HG03457 (cell line): ENCODE data around the gene ZNF454.

Source experiments
- ATAC-seq: cut with Tn5 transposase; IDR thresholded peaks from one replicate; pipeline ENCODE4 v1.9.1; 2021; ENCODE audit warnings: moderate number of reproducible peaks; ENCODE audit not compliant: unreplicated experiment

The ZNF454 gene

DNA sequence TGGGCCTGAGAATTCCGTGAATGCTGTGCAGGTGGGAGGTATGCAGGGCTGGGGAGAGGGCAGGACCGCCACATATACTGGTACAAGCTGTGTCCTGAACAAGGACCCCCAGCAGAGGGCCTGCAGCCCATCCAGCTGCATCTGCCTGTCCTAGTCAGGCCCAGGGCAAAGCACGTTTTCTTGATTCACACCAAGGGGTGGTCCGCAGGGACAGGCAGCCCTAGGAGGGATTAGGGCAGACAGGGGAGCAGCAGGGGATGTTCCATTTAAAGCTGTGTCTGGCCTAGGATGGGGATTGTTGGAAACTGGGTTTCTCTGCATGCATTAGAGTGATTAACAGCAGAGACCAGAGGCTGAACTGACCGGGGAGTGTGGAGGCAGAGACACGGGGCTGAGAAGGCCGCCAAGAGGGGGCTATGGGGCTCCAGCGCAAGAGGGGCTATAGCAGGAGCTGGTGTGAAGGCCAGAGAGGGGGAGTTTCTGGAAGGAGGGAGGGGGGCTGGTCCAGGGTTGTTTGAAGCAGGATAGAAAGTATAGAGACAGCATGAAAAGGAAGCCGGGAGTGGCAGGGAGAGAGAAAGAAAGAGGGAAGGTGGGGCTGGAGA lies 51.4 kb downstream of the ZNF454 start:
- ATAC-seq: no peak

DNA sequence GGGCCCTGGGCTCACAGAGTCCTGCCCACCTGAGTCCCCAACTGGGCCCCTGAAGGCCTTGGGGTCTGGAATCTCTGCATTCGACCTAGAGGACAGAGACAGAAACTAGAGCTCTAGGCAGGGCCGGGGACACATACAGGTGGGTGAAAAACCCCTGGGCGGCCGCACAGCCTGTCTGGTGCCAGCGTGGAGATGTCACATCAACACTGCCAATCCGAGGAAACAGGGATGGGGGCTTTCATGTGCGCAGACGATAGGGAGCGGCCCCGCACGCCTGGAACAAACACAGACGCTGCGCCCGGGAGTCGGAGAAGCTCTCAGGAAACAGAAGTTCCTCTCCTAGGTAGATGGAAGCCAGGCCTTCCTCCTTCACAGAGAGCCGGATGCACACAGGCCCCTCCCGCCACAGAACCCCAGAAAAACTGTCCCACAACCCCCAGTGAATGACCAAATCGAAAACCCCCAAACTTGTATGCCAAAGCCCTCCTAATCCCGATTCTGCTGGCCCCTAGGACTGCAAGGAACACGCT lies 52.3 kb downstream of the ZNF454 start:
- no peak for ATAC-seq

- no peak for ATAC-seq
These were observed 53.1 kb downstream of the ZNF454 start for GRCh38 chr5:178993955-178994579.

DNA sequence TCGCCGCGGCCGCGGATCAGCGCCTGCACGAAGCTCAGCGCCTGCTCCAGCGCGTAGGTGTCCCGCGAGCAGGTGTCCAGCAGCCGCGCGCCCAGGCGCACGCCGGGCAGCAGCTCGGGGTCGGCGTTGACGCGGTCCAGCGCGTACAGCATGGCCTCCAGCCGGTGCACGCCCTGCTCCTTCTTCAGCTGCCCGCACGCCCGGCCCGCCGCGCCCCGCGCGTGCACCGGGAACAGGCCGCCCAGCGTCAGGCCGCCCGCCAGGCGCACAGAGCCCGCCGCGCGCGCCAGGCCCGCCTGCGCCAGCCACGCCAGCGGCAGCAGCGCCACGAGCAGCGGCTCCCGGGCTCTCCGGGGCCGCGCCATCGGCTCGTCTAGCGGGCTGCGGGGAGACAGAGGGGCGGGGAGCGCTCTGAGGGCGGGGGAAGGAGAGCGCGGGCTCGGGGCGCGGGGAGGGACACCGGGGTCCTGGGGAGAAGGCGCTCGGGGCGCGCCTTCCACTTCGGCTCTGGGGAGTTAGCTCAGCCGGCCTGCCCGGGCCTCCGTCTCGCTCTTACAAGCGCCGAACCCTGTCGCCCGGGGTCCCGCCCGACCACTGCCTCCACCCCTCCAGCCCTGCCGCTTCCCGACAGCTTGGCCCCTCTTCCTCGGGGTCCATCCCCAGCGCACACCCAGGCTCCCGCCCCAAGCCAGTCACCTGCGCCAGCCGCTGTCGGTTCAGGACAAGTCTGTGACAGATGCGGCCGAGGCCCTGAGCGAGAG lies 53.8 kb downstream of the ZNF454 start, which contains the start of gene GRM6:
Gene GRM6 (minus strand): TSS at position 741 of the 761 bp plus-strand sequence. CDS start 376 bp downstream, at position 365.
- ATAC-seq: no peak

DNA sequence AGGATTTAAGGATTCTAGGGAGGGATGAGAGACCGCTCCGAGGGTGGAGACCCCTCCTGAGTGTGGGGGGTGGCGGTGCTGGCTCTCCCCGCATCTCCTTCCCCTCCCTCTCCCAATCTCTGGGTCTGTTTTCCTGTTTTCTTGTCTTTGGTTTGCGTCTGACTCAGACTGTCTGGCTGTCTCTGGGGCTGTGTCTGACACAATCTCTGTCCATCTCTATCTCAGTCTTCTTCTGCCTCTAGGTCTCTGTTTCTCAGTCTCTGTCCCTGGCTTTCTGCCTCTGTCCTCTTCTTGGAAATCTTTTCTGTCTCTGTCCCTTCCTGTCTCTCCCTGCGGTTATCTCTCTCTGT lies 54.3 kb downstream of the ZNF454 start:
- no peak for ATAC-seq

GRCh38 chr5:178996156-178996555 lies 55.2 kb downstream of the ZNF454 start:
- no peak for ATAC-seq

DNA sequence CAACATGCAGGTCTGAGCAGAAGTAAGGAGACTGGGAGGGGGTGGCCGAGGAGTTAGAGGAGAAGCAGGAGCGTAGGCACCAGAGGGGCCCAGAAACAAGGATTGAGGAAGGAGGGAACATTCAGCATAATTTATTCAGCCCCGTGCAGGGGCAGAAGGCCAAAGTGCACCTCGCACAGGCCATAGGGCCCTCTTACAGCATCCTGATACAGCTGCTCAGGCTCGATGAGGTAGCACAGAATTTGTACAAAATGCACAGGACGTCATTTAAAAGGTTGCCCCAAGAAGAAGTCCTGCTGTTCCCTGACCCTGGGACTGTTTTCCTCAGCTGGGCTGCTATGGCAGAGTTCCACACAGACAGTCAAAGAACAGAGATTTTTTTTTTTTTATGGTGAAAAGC lies 56.2 kb downstream of the ZNF454 start:
- no peak for ATAC-seq

GRCh38 chr5:178998441-178998840 lies 57.4 kb downstream of the ZNF454 start:
- ATAC-seq: no peak

DNA sequence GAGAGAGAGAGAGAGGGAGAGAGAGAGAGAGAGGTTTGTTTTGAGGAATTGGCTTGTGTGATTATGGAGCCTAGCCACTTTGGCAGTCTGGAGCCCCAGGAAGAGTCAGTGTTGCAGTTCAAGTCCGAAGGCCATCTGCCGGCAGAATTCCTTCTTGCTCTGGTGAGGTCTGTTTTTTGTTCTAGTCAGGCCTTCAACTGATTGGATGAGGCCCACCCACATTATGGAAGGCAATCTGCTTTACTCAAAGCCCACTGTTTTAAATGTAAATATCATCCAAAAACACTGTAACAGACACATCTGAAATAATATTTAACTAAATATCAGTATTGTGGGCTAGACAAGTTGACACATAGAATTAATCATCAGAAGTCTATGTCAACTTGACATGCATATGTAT lies 65.6 kb downstream of the ZNF454 start:
- no peak for ATAC-seq

GRCh38 chr5:179008667-179009066 lies 67.7 kb downstream of the ZNF454 start:
- no peak for ATAC-seq
